Endothelial cell of umbilical vein (primary cell): ENCODE data around the gene ZNF317. TPM values are rescaled to one million over a fixed set of nuclear protein-coding genes. Genes with fewer than 3 reads are reported as not detected.

Source experiments
- BruUV-seq: library from RNA; stranded (reverse); fragments of 400-500 nt; replicated peaks from 2 replicates; lab custom pipeline; 2021; lab: Mats Ljungman, UMichigan
- CTCF ChIA-PET: fragments of 300-600, 350-600 bp; sonication (Branson Sonifier 250); formaldehyde crosslinking; loops from one replicate; lab custom pipeline; 2021; ENCODE audit warnings: antibody characterized with exemption, inconsistent platforms; lab: Charles Lee
- POLR2A ChIA-PET: fragments of 300-600, 350-600 bp; sonication (Branson Sonifier 250); formaldehyde crosslinking; loops from one replicate; lab custom pipeline; 2021; ENCODE audit warnings: antibody characterized with exemption, inconsistent platforms; lab: Charles Lee
- DNase-seq: peaks from one replicate; pipeline ENCODE4 v3.0.0-alpha.2; 2011; ENCODE audit warnings: low read depth, low spot score
- FAIRE-seq: peaks from 2 replicates; lab custom pipeline; 2011; peaks lifted over from hg19 to GRCh38; lab: Jason Lieb, UNC
- H2AFZ ChIP-seq: 2 replicates; pipeline ENCODE4 v1.6.0; 2012; ENCODE audit warnings: low read depth, low read length, control low read depth, inconsistent platforms
- H3K27ac ChIP-seq: 2 replicates; pipeline ENCODE4 v1.5.1; 2011; ENCODE audit warnings: low read depth, mild to moderate bottlenecking, control low read depth, low read length, moderate library complexity; ENCODE audit not compliant: insufficient read depth
- H3K27me3 ChIP-seq, 2 experiments: 2 replicates each; pipeline versions ENCODE4 v1.6.0 to v1.6.1; 2011; ENCODE audit warnings: low read length in 2 of 2, mixed read lengths in 1 of 2; ENCODE audit not compliant: control insufficient read depth in 2 of 2, insufficient read depth in 2 of 2
- H3K36me3 ChIP-seq, 2 experiments: 2 replicates in 1 of 2; 3 replicates in 1 of 2; pipeline ENCODE4 v1.5.1; 2011; ENCODE audit warnings: low read length in 2 of 2, mild to moderate bottlenecking in 1 of 2, moderate library complexity in 1 of 2; ENCODE audit not compliant: control insufficient read depth in 2 of 2, insufficient read depth in 2 of 2; ENCODE audit errors: extremely low read depth in 1 of 2
- H3K4me1 ChIP-seq: 3 replicates; pipeline ENCODE4 v1.5.1; 2011; ENCODE audit warnings: mild to moderate bottlenecking, low read length; ENCODE audit not compliant: control insufficient read depth, insufficient read depth; ENCODE audit errors: extremely low read depth
- H3K4me2 ChIP-seq: 2 replicates; pipeline ENCODE4 v1.6.1; 2011; ENCODE audit warnings: low read length, control low read depth, mixed read lengths; ENCODE audit not compliant: insufficient read depth
- H3K4me3 ChIP-seq, 3 experiments: fragments of 200-600 bp in 1 of 3; sonication (generic), shearing (Covaris generic) in 1 of 3; replicated peaks in 1 of 3; 2 replicates each; pipeline ENCODE4 v1.5.1; 2011 to 2016; ENCODE audit warnings: control low read depth in 3 of 3, low read length in 3 of 3, mild to moderate bottlenecking in 2 of 3, inconsistent platforms in 1 of 3, low read depth in 1 of 3, moderate library complexity in 1 of 3; ENCODE audit not compliant: insufficient read depth in 1 of 3
- H3K79me2 ChIP-seq: 2 replicates; pipeline ENCODE4 v1.6.0; 2012; ENCODE audit warnings: low read length, inconsistent platforms; ENCODE audit not compliant: control insufficient read depth, insufficient read depth
- H3K9ac ChIP-seq: replicated peaks from 2 replicates; pipeline ENCODE3; 2011; ENCODE audit warnings: low read length, control low read depth; ENCODE audit not compliant: insufficient read depth; ENCODE audit errors: extremely low read depth
- H3K9me1 ChIP-seq: replicated peaks from 3 replicates; pipeline ENCODE4 v1.6.0; 2011; ENCODE audit warnings: mild to moderate bottlenecking, low read length; ENCODE audit not compliant: control insufficient read depth, insufficient read depth; ENCODE audit errors: extremely low read depth
- H3K9me3 ChIP-seq: replicated peaks from 2 replicates; pipeline ENCODE4 v1.5.1; 2012; ENCODE audit warnings: low read length, inconsistent platforms; ENCODE audit not compliant: control insufficient read depth, insufficient read depth
- H4K20me1 ChIP-seq: replicated peaks from 2 replicates; pipeline ENCODE3; 2011; ENCODE audit warnings: mild to moderate bottlenecking, low read length; ENCODE audit not compliant: control insufficient read depth, insufficient read depth; ENCODE audit errors: extremely low read depth
- CTCF ChIP-seq, 2 donors: IDR thresholded peaks; 1 replicate in 1 of 2; 2 replicates in 1 of 2; pipeline ENCODE4 v1.5.1; 2011; ENCODE audit warnings: low read length in 2 of 2, mild to moderate bottlenecking in 2 of 2, moderate library complexity in 2 of 2, control low read depth in 1 of 2, inconsistent platforms in 1 of 2, low read depth in 1 of 2; ENCODE audit not compliant: insufficient read depth in 1 of 2; ENCODE audit errors: extremely low read depth in 1 of 2
- EZH2 ChIP-seq: IDR thresholded peaks from 2 replicates; pipeline ENCODE4 v1.6.1; 2012; ENCODE audit warnings: borderline replicate concordance, low read depth, mild to moderate bottlenecking, moderate library complexity, low read length, inconsistent platforms; ENCODE audit not compliant: severe bottlenecking
- FOS ChIP-seq: IDR thresholded peaks from 2 replicates; pipeline ENCODE4 v1.6.1; 2011; ENCODE audit warnings: mild to moderate bottlenecking, low read length, moderate library complexity, borderline replicate concordance; ENCODE audit not compliant: insufficient read depth
- GATA2 ChIP-seq: IDR thresholded peaks from 2 replicates; pipeline ENCODE4 v1.7.0; 2011; ENCODE audit warnings: low read depth, mild to moderate bottlenecking, moderate library complexity, mixed read lengths, low read length; ENCODE audit not compliant: insufficient read length, insufficient read depth
- JUN ChIP-seq: IDR thresholded peaks from 2 replicates; pipeline ENCODE4 v1.6.1; 2011; ENCODE audit warnings: borderline replicate concordance, low read depth; ENCODE audit not compliant: insufficient read length, insufficient read depth
- MAX ChIP-seq: IDR thresholded peaks from 2 replicates; pipeline ENCODE4 v1.6.1; 2011; ENCODE audit not compliant: insufficient read depth, insufficient read length
- MYC ChIP-seq: IDR thresholded peaks from one replicate; pipeline ENCODE4 v1.6.1; 2011; ENCODE audit warnings: mild to moderate bottlenecking, low read depth, low read length
- POLR2A ChIP-seq: IDR thresholded peaks from 2 replicates; pipeline ENCODE4 v1.6.1; 2012; ENCODE audit warnings: low read depth, mild to moderate bottlenecking, control low read depth, low read length
- POLR2AphosphoS5 ChIP-seq: IDR thresholded peaks from 2 replicates; pipeline ENCODE4 v1.6.1; 2012; ENCODE audit warnings: low read depth, mild to moderate bottlenecking, control low read depth, low read length, moderate library complexity; ENCODE audit not compliant: insufficient read depth
- dilution Hi-C: fragments of 300-500 bp; cut with MboI; formaldehyde crosslinking; loops from one replicate; pipeline ENCODE4 v1.15.0; 2019; ENCODE audit warnings: low sequenced_read_pairs; ENCODE audit not compliant: extremely low pct_ligation_motif_present
- intact Hi-C: fragments of 100-400 bp; cut with micrococcal nuclease; formaldehyde crosslinking; loops from one replicate; pipeline ENCODE4 v1.10.0; 2022
- polyA plus RNA-seq, 4 experiments: library from polyadenylated mRNA; depleted of rRNA in 3 of 4; stranded (reverse) in 3 of 4; unstranded in 1 of 4; fragments of >200 nt; gene quantifications; 2 replicates each; pipeline versions ENCODE4 v1.2.1 to v1.2.3, GENCODE V29; 2011 to 2012; ENCODE audit warnings: missing spikeins in 1 of 4
- total RNA-seq: library from RNA; stranded (reverse); gene quantifications from 2 replicates; pipeline ENCODE4 v1.2.3, GENCODE V29; 2021

The ZNF317 gene
- total and polyA plus RNA-seq, 2 donors (not counting 3 experiments of a cell fraction or from before 2014, with no cell fraction given): 14.2 to 29.5 TPM

GRCh38 chr19:9165261-9165660, 25.1 kb downstream of the ZNF317 start:
- TF ChIP-seq JUN (no peak), FOS (no peak), EZH2 (no peak), POLR2A (no peak), MAX (no peak), POLR2AphosphoS5 (no peak)
- Histone ChIP-seq H4K20me1 (no peaks in the 10 kb centered on the region), H3K4me2 (no peak overlapping the region), H3K27ac (no peak overlapping the region), H3K9ac (no peak overlapping the region), H3K9me1 (no peaks in the 10 kb centered on the region), H2AFZ (no peak overlapping the region), H3K4me3 (no peak overlapping the region), H3K27me3 (no peaks in the 10 kb centered on the region), H3K79me2 (no peaks in the 10 kb centered on the region), H3K4me1 (no peaks in the 10 kb centered on the region), H3K36me3 (peaks cover 18 to 23% of the 10 kb centered on the region in 2 experiments), H3K9me3 (peaks cover 9% of the 10 kb centered on the region)
- DNase-seq: no peak
- BruUV-seq: no TSS peak
- FAIRE-seq: no peak
- intact Hi-C loops: no loop called here
- CTCF ChIA-PET: no interaction called here
- POLR2A ChIA-PET: no interaction called here
- dilution Hi-C loops: no loop called here

GRCh38 chr19:9166846-9167245, 26.6 kb downstream of the ZNF317 start:
- ChIA-PET CTCF (no interaction called here), POLR2A (no interaction called here)
- Histone ChIP-seq H3K9me1 (no peaks in the 10 kb centered on the region), H3K9ac (no peak overlapping the region), H3K9me3 (no peaks in the 10 kb centered on the region), H3K27me3 (no peaks in the 10 kb centered on the region), H3K36me3 (peaks cover 6 to 7% of the 10 kb centered on the region in 2 experiments), H2AFZ (no peak overlapping the region), H3K4me1 (no peaks in the 10 kb centered on the region), H3K79me2 (no peaks in the 10 kb centered on the region), H3K4me2 (no peak overlapping the region), H3K4me3 (no peak overlapping the region), H4K20me1 (no peaks in the 10 kb centered on the region), H3K27ac (no peak overlapping the region)
- no TSS peak for BruUV-seq
- TF ChIP-seq POLR2A (no peak), MYC (no peak), CTCF (IDR thresholded peaks at IDR 0.05; ENCODE audit: extremely low read depth in 1 of 2, insufficient read depth in 1 of 2, low read depth in 1 of 2, low read length in 2 of 2) (no peak), FOS (no peak), GATA2 (no peak), EZH2 (no peak), JUN (no peak), POLR2AphosphoS5 (no peak), MAX (no peak)
- no peak for DNase-seq
- intact Hi-C loops (no loop called here), dilution Hi-C loops (no loop called here)
- FAIRE-seq: no peak
